ENCODE data around the gene BHLHA9. TPM values are rescaled to one million over a fixed set of nuclear protein-coding genes. Genes with fewer than 3 reads are reported as not detected.

BHLHA9 gene
- total and polyA plus RNA-seq, 2 donors from 2014 or later: not detected

DNA sequence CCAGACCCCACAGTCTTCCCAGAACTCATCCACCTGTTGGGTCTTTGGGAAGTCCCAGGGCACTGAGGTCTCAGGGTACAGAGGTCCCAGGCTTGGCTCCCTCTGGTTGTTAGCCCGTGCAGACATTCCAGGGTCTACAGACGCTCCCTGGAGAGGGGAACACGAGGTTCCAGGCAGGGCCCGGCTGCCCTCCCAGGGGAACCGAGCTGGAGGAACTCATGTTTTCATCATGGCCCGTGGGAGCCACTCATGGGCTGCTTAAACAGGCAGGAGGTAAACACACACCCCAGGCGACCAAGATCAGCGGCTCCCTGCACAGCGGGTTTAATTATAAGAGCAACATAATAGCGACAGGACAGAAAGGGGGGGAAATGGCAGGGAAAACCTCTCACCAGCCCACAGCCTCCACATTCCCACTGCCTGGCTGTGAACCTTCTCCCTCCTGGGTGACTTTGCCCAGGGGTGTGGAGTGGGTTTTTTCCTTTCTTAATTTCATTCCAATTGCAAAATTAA lies 45.7 kb downstream of the BHLHA9 start:
- no peaks in the 10 kb centered on the region for H3K36me3 ChIP-seq (ENCODE audit: control insufficient read depth in 2 of 3, insufficient read depth in 3 of 3, low read length in 3 of 3)
- no peaks in the 10 kb centered on the region for H3K4me1 ChIP-seq (ENCODE audit: control insufficient read depth in 2 of 3, insufficient read depth in 2 of 3, low read depth in 1 of 3, low read length in 3 of 3)
- H3K4me3 ChIP-seq (ENCODE audit: low read length in 3 of 3): no peak overlapping the region
- no peaks in the 10 kb centered on the region for H3K27me3 ChIP-seq (ENCODE audit: control insufficient read depth, insufficient read depth, low read length)
- H3K9me3 ChIP-seq (ENCODE audit: control insufficient read depth in 2 of 3, insufficient read depth in 1 of 3, low read length in 3 of 3): no peaks in the 10 kb centered on the region
- no peak for FAIRE-seq
- TF ChIP-seq, protein P1, sequence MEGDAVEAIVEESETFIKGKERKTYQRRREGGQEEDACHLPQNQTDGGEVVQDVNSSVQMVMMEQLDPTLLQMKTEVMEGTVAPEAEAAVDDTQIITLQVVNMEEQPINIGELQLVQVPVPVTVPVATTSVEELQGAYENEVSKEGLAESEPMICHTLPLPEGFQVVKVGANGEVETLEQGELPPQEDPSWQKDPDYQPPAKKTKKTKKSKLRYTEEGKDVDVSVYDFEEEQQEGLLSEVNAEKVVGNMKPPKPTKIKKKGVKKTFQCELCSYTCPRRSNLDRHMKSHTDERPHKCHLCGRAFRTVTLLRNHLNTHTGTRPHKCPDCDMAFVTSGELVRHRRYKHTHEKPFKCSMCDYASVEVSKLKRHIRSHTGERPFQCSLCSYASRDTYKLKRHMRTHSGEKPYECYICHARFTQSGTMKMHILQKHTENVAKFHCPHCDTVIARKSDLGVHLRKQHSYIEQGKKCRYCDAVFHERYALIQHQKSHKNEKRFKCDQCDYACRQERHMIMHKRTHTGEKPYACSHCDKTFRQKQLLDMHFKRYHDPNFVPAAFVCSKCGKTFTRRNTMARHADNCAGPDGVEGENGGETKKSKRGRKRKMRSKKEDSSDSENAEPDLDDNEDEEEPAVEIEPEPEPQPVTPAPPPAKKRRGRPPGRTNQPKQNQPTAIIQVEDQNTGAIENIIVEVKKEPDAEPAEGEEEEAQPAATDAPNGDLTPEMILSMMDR (IDR thresholded peaks at IDR 0.05; ENCODE audit: borderline replicate concordance, extremely low read depth, insufficient read depth): no peak
- H3K9ac ChIP-seq (ENCODE audit: low read length in 3 of 3): no peak overlapping the region
- H3K27ac ChIP-seq (ENCODE audit: low read depth in 2 of 2, low read length in 2 of 2): no peak overlapping the region
- no peak for DNase-seq
- intact Hi-C loops (cut with DNase I): no loop called here

Other genes with a start within 250 kb of the BHLHA9 start
- gene ABR, start 90.5 kb upstream of the BHLHA9 start, total RNA-seq: 116 TPM
- gene ABR, start 90.5 kb upstream of the BHLHA9 start, polyA plus RNA-seq (ENCODE audit: insufficient read depth, low read depth, low replicate concordance): 18.7 TPM
- not detected for gene TRARG1, start 9.2 kb downstream of the BHLHA9 start, total RNA-seq
- gene TRARG1, start 9.2 kb downstream of the BHLHA9 start, polyA plus RNA-seq (ENCODE audit: insufficient read depth, low read depth, low replicate concordance): not detected
- gene YWHAE, start 129.8 kb downstream of the BHLHA9 start, total RNA-seq: 495 TPM
- 591 TPM for gene YWHAE, start 129.8 kb downstream of the BHLHA9 start, polyA plus RNA-seq (ENCODE audit: insufficient read depth, low read depth, low replicate concordance)
- 61.3 TPM for gene CRK, start 185.8 kb downstream of the BHLHA9 start, total RNA-seq
- 26.8 TPM for gene CRK, start 185.8 kb downstream of the BHLHA9 start, polyA plus RNA-seq (ENCODE audit: insufficient read depth, low read depth, low replicate concordance)
- 225 TPM for gene MYO1C, start 222.2 kb downstream of the BHLHA9 start, total RNA-seq
- 62.7 TPM for gene MYO1C, start 222.2 kb downstream of the BHLHA9 start, polyA plus RNA-seq (ENCODE audit: insufficient read depth, low read depth, low replicate concordance)
- gene INPP5K, start 246.2 kb downstream of the BHLHA9 start, total RNA-seq: 46.2 TPM
- 36.1 TPM for gene INPP5K, start 246.2 kb downstream of the BHLHA9 start, polyA plus RNA-seq (ENCODE audit: insufficient read depth, low read depth, low replicate concordance)